ENCODE results near the gene ANKS1B. TPM values are rescaled to one million over a fixed set of nuclear protein-coding genes. Genes with fewer than 3 reads are reported as not detected.
"Not testable (repeated sequence)": the region's sequence is repeated elsewhere in the genome, so short reads cannot be mapped to it uniquely, and the experiment has no call there.

The ANKS1B gene
- total RNA-seq, 1 experiment from 2014 or later, result 2.4 TPM

- no peak overlapping the region for H3K27ac ChIP-seq
- H3K4me3 ChIP-seq, result no peak overlapping the region
- no peaks in the 10 kb centered on the region for H3K9me3 ChIP-seq (replicated peaks)
- DNase-seq, result peak; percentile 2 to 6
- H3K4me1 ChIP-seq, result no peaks in the 10 kb centered on the region
- no peaks in the 10 kb centered on the region; the same call in 1 of the 2 replicates for H3K27me3 ChIP-seq
- H3K36me3 ChIP-seq, result no peaks in the 10 kb centered on the region
These were observed 261.8 kb downstream of the ANKS1B start for GRCh38 chr12:99722690-99723486.

DNA sequence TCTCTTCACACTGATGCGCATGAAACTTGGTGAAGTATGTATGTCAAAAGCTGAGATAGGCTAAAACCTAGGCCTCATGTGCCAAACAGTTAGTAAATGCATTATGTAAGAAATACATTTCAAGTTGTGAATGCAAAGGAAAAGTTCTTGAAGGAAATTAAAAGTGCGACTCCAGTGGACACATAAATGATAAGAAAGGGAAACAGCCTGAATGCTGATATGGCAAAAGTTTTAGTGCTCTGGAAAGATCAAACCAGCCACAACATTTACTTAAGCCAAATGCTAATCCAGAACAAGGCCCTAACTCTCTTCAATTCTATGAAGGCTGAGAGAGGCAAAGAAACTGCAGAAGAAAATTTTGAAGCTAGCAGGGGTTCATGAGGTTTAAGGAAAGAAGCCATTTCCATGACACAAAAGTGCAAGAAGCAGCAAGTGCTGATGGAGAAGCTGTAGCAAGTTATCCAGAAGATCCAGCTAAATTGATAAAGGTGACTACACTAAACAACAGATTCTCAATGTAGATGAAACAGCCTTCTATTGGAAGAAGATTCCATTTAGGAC lies 262.9 kb downstream of the ANKS1B start:
- Histone ChIP-seq H3K27me3 (no peaks in the 10 kb centered on the region; the same call in 1 of the 2 replicates), H3K27ac (no peak overlapping the region; the same call in 1 of the 2 replicates), H3K36me3 (no peaks in the 10 kb centered on the region), H3K9me3 (replicated peaks) (no peaks in the 10 kb centered on the region), H3K4me1 (no peaks in the 10 kb centered on the region), H3K4me3 (no peak overlapping the region)
- no peak for DNase-seq

DNA sequence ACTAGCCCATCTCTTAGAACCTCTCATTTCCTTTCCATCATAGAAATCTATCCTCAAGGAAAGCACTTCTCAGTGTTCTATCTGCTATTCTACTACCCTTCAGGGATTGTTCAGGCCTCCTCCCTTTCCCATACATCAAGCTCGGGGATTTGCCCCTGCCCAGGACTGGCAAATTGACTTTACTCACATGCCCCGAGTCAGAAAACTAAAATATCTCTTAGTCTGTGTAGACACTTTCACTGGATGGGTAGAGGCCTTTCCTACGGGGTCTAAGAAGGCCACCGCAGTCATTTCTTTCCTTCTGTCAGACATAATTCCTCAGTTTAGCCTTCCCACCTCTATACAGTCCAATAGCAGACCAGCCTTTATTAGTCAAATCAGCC lies 264.7 kb downstream of the ANKS1B start:
- not testable (repeated sequence) for H3K27ac ChIP-seq; H3K36me3 ChIP-seq; H3K4me1 ChIP-seq; H3K9me3 ChIP-seq (replicated peaks); DNase-seq; H3K4me3 ChIP-seq; H3K27me3 ChIP-seq

DNA sequence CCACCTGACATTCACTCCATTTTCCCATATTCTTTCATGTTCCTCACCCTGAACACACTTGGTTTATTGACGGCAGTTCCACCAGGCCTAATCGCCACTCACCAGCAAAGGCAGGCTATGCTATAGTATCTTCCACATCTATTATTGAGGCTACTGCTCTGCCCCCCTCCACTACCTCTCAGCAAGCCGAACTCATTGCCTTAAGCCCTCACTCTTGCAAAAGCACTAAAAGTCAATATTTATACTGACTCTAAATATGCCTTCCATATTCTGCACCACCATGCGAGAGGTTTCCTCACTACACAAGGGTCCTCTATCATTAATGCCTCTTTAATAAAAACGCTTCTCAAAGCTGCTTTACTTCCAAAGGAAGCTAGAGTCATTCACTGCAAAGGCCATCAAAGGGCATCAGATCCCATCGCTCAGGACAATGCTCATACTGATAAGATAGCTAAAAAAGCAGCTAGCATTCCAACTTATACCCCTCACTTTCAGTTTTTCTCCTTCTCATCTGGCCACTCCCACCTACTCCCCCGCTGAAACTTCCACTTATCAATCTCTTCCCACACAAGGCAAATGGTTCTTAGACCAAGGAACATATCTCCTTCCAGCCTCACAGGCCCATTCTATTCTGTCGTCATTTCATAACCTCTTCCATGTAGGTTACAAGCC lies 265.2 kb downstream of the ANKS1B start:
- H3K36me3 ChIP-seq; H3K9me3 ChIP-seq (replicated peaks); DNase-seq; H3K27ac ChIP-seq; H3K4me3 ChIP-seq; H3K4me1 ChIP-seq; H3K27me3 ChIP-seq: not testable (repeated sequence)

DNA sequence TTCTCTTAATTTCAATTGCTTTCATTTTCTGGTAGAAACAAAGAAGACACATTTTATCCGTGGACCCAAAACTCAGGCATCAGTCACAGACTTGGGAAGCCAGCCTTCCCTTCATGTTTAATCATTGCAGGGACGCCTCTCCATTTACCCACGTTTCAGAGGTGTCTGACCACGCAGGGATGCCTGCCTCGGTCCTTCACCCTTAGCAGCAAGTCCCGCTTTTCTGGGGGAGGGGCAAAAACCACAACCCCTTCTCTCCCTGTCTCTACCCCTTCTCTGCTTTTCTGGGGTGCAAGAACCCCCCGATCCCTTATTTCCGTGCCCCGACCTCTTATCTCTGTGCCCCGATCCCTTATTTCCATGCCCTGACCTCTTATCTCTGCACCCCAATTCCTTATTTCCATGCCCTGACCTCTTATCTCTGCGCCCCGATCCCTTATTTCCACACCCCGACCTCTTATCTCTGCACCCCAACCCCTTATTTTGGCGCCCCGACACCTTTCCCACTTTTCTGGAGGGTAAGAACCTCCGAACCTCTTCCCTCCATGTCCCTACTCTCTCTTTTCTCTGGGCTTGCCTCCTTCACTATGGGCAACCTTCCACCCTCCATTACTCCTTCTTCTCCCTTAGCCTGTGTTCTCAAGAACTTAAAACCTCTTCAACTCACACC lies 268.8 kb downstream of the ANKS1B start:
- not testable (repeated sequence) for H3K27ac ChIP-seq; H3K36me3 ChIP-seq; H3K4me1 ChIP-seq; H3K4me3 ChIP-seq; H3K9me3 ChIP-seq (replicated peaks); DNase-seq; H3K27me3 ChIP-seq

DNA sequence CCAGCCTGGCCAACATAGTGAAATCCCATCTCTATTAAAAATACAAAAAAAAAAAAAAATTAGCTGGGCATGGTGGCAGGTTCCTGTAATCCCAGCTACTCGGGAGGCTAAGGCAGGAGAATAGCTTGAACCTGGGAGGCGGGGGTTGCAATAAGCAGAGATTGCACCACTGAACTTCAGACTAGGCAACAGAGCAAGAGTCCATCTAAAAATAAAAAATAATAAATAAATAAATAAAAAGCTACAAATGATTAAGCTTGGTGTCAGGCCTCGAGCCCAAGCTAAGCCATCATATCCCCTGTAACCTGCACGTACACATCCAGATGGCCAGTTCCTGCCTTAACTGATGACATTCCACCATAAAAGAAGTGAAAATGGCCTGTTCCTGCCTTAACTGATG lies 269.8 kb downstream of the ANKS1B start:
- H3K27ac ChIP-seq; H3K4me1 ChIP-seq; H3K4me3 ChIP-seq; DNase-seq; H3K36me3 ChIP-seq; H3K9me3 ChIP-seq (replicated peaks); H3K27me3 ChIP-seq: not testable (repeated sequence)

DNA sequence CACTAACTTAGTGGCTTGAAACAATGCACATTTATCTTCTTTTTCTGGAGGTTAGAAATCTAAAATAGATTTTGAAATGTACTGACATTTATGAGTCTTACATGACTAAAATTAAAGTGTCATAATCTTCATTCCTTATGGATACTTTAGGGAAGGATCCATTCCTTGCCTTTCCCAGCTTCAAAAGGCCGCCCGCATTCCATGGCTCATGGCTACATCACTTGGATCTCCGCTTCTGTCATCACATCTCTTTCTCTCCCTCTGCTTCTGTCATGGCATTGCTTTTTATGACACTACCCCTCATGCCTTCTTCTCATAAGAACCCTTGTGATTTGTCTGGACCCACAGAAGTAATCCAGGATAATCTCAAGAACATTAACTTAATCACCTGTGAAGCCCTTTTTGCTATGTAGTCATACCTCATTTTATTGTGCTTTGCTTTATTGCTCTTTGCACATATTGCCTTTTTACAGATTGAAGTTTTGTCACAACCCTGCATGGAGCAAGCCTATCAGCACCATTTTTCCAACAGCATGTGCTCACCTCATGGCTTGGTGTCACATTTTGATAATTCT lies 270.7 kb downstream of the ANKS1B start:
- no peak for DNase-seq
- Histone ChIP-seq H3K27ac (no peak overlapping the region), H3K9me3 (replicated peaks) (no peaks in the 10 kb centered on the region), H3K4me3 (no peak overlapping the region), H3K27me3 (no peaks in the 10 kb centered on the region), H3K4me1 (no peaks in the 10 kb centered on the region), H3K36me3 (no peaks in the 10 kb centered on the region)

GRCh38 chr12:99712281-99712680 lies 272.5 kb downstream of the ANKS1B start:
- Histone ChIP-seq H3K4me3 (no peak overlapping the region), H3K27ac (no peak overlapping the region), H3K27me3 (no peaks in the 10 kb centered on the region), H3K9me3 (replicated peaks) (no peaks in the 10 kb centered on the region), H3K36me3 (no peaks in the 10 kb centered on the region), H3K4me1 (no peaks in the 10 kb centered on the region)
- DNase-seq, result no peak

DNA sequence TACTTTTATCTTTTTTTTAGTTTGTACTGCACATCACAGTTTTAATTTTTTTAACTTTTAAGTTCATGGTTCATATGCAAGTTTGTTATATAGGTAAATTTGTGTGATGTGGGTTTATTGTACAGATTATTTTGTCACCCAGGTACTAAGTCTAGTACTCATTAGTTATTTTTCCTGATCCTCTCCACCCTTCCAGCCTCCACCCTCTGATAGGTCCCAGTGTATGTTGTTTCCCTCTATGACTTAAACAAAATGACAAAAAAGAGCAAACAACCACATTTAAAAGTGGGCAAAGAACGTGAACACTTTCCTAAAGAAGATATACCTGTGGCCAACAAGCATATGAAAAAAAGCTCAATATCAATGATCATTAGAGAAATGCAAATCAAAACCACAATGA lies 273.5 kb downstream of the ANKS1B start:
- no peak overlapping the region for H3K27ac ChIP-seq
- no peaks in the 10 kb centered on the region for H3K9me3 ChIP-seq (replicated peaks)
- H3K4me3 ChIP-seq, result no peak overlapping the region
- DNase-seq, result no peak
- no peaks in the 10 kb centered on the region for H3K36me3 ChIP-seq
- no peaks in the 10 kb centered on the region for H3K4me1 ChIP-seq
- no peaks in the 10 kb centered on the region for H3K27me3 ChIP-seq

DNA sequence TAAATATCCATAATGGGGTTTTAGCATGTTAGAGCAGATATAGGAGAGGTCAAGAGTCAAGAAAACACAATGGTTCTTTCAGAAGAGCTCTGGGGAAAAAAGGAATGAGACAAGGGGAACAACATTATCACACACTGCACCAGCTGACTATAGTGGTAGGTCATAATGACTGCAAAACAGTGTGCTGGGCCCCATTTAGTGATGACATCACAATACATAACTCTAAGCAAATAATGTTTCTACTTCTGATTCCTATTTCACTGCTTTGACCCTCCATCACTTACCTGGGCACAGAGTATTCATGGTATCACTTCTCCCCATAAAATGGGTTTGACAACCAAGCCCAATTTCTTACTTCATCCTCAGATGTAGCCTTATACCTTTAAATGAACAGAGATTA lies 275.1 kb downstream of the ANKS1B start:
- H3K36me3 ChIP-seq, result no peaks in the 10 kb centered on the region
- no peak overlapping the region for H3K27ac ChIP-seq
- H3K27me3 ChIP-seq, result no peaks in the 10 kb centered on the region
- H3K9me3 ChIP-seq (replicated peaks), result no peaks in the 10 kb centered on the region
- no peaks in the 10 kb centered on the region for H3K4me1 ChIP-seq
- no peak overlapping the region for H3K4me3 ChIP-seq
- DNase-seq, result no peak

- Histone ChIP-seq H3K4me1 (no peaks in the 10 kb centered on the region), H3K27ac (no peak overlapping the region), H3K9me3 (replicated peaks) (no peaks in the 10 kb centered on the region), H3K27me3 (no peaks in the 10 kb centered on the region), H3K36me3 (no peaks in the 10 kb centered on the region), H3K4me3 (no peak overlapping the region)
- DNase-seq, result no peak
These were observed 275.6 kb downstream of the ANKS1B start for GRCh38 chr12:99709116-99709515.

DNA sequence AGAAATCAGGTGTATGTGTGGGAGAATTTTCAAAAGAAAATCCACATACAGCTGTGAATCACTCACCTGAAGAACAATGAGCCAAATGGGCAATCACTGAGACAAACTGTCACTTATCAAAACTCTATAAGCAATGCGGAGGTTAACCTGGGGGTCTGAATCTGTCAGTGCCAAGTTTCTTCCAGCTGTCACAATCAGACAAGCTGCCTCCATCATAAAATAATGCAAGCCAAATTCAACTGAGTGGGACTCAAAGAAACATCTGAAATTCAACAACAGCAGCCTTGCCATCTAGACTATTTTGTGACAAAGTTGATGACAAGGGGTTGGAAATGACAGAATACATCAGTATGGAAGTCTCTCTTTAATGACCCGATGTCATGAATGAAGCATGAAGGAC lies 276.9 kb downstream of the ANKS1B start:
- Histone ChIP-seq H3K4me3 (no peak overlapping the region), H3K36me3 (no peaks in the 10 kb centered on the region)
- DNase-seq, result no peak

DNA sequence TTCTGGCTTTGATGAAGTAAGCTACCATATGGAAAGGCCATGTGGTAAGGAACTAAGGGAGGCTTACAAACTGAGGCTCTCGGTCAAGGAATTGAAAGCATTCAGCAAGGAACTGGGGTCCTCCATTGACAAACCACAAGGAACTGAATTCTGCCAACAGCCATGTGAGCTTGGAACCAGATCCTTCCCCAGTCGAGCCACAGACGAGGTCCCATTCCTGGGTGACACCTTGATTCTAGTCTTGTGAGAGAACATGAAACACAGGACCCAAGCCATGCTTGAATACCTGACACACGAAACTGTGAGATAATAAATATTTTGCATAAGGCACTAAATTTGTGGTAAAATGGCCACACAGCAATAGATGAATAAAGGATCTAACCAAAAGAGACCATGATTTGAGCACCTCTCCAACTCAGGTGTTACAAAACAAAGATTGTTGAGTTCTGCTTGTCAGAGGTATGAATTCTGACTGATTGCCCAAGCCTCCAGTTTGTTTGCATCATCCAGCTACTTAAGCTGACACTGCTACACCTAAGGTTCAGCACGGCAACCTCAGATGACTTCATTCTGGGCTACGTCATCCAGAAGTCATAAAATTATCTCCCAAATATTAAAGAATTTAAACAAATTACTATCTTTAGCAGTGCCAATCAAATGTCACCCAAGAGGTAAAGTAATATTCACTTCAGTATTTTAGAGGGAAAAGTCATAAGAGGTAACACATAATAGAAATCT lies 277.8 kb downstream of the ANKS1B start:
- Histone ChIP-seq H3K27me3 (no peaks in the 10 kb centered on the region), H3K4me3 (no peak overlapping the region), H3K4me1 (no peaks in the 10 kb centered on the region), H3K9me3 (replicated peaks) (no peaks in the 10 kb centered on the region), H3K27ac (no peak overlapping the region), H3K36me3 (no peaks in the 10 kb centered on the region)
- DNase-seq, result no peak

More for the DNA sequence above, 276.9 kb downstream of the ANKS1B start:
- no peaks in the 10 kb centered on the region for H3K27me3 ChIP-seq
- H3K4me1 ChIP-seq, result no peaks in the 10 kb centered on the region
- H3K27ac ChIP-seq, result no peak overlapping the region
- no peaks in the 10 kb centered on the region for H3K9me3 ChIP-seq (replicated peaks)

- H3K9me3 ChIP-seq (replicated peaks), result no peaks in the 10 kb centered on the region
- no peak overlapping the region for H3K4me3 ChIP-seq
- H3K27ac ChIP-seq, result no peak overlapping the region
- H3K36me3 ChIP-seq, result no peaks in the 10 kb centered on the region
- DNase-seq, result no peak
- H3K4me1 ChIP-seq, result no peaks in the 10 kb centered on the region
- H3K27me3 ChIP-seq, result no peaks in the 10 kb centered on the region
These were observed 280.3 kb downstream of the ANKS1B start for GRCh38 chr12:99704458-99704857.

All from SJCRH30 (cell line).